ENCODE measurements around the gene KRTAP17-1.
"Not testable (repeated sequence)": the region's sequence is repeated elsewhere in the genome, so short reads cannot be mapped to it uniquely, and the experiment has no call there.

The KRTAP17-1 gene

DNA sequence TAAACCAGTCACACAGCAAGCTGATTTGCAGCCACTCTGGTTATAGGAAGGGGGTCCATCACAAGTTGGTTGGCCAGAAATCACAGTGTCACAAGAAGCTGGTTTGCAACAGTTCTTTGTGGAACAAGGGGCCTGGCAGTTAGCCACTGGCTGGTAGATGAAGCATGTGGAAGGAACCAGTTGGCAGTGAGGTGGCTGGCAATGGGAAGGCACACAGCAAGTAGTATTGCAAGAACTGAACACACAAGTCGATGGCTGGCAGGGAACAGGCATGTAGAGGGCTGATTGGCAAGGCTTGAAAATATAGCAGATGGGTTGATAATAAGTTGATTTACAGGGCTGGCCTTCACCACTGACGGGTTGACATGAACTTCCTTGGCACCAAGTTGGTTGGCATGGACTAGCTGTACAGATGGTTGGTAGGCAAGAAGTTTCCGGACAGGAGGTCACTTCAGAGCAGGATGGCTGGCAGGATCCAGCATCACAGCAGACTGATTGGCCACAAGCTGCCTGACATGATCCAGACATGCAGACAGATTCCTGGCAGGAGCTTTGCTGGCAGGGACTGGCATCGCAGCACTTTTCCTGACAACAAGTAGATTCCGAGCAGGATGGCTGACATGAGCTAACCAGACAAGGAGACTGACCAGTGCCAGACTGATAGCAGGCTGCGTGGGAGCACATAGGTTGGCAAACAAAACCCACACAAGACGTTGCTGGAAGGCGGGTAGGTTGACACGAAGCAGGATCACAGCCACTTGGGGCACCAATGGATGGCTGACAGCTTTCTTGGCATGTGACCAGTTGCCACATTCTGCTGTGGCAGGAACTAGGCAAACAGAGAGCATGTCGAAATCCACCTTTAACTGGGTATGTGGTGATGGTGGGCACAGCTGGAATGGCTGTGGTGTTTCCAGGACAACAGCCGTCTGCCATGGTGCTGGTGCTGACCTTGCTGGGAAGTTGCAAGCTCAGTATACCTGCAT lies 13.3 kb downstream of the KRTAP17-1 start, which contains the start of gene KRTAP29-1:
KRTAP29-1 (minus strand) TSS at position 936 of the 986 bp plus-strand sequence; CDS start at position 936, 0 bp downstream.
- DNase-seq, result no peak

DNA sequence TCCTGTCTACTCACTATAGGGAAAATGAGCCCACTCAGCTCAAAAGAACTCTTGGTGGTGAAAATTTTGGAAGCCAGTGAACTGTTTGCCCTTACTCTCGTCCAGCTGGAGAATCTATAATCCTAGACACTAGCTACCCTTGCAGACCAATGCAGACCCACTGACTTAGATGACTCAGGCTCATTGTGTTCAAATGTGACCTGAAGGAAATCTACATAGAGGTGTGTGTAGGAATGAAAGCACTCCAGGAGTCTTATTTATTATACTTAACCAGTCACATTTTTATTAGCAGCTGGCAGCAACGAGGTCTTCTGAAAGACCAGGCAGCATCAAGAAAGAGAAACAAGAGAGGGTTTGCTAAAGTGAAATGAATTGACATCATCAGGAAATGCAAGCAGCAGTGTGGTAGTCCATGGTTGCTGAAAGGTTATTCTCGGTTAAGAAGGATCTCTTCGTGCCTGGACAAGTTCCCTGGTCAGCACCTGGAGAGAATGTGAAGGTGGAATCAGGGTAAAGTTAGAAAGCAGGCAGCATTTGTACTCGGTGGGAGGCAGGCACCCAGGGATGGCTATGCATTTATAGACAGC lies 14.2 kb downstream of the KRTAP17-1 start:
- peak; percentile 74 for DNase-seq

DNA sequence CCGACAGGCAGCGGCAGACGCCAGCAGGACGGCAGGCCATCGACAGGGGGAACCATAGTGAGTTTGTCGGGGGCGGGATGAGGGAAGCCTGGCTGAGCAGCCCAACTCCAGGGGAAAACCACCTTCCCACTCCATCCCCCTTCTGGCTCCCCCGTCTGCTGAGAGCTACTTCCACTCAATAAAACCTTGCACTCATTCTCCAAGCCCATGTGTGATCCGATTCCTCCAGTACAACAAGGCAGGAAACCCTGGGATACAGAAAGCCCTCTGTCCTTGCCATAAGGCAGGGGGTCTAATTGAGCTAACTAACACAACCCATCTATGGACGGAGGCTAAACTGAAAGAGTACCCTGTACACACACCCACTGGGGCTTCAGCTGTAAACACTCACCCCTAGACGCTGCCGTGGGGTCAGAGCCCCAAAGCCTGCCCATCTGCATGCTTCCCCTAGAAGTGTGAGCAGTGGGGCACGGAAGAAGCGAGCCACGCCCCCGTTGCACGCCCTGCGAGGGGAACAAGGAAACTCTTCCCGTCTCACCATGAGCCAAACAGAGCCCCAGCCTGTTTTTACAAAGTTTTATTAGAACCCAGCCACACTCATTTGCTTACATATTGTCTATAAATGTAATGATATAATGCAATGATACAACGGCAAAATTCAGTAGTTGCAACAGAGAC lies 16.9 kb downstream of the KRTAP17-1 start:
- DNase-seq, result no peak

DNA sequence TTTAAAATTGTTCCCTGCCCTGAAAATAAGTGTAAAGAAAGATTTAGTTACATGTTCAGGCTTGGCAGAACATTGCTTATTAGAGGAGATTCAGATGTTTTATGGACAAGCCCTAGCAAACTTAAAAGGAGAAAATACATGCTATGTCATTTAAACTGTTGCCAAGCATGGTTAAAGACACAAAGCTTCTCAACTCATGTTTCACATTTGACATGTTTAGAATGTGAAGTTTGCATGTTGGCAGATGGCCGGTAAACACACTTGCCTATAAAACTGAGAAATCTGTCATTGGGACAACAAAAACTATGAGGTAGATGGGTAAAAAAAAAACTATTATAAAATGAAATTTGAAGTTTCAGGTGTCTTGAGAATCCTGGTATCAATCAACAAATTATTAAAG lies 18.7 kb downstream of the KRTAP17-1 start:
- no peak for DNase-seq

DNA sequence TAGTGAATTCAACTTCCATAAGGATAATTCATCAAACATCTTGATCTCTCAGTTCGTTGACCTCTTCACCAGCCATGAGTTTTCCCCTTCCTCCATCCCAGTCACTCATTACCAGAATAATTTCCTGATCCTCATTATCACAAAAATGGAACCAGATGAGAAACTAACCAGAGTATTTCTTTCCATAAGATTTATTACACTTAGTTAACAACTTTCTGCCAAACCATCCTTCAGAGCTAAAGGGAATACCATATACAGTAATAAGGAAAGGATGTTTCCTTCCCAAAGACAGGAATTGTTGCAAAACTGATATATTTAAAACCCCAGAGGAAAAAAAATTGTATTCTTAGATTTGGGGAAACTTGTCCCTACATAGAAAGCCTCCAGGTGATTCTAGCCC lies 21.5 kb downstream of the KRTAP17-1 start:
- no peak for DNase-seq

DNA sequence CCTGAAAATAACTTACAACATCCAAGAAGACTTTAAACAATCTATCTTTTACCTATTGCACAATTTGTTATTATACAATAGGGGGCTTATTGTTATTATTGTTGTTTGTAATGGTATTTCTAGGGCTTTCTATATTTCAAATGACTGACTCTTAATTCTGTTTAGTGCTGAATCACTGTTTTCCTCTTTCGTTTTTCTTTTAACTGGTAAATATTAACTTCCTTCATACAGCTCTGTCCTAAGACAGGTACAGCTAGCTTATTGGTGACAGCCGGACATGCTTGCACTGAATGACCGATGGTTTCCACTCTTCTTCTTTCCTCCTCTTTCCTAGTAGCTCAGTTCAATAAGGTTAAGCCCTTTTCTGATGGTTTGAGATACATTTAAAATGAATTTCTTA lies 28.5 kb downstream of the KRTAP17-1 start:
- DNase-seq, result no peak

DNA sequence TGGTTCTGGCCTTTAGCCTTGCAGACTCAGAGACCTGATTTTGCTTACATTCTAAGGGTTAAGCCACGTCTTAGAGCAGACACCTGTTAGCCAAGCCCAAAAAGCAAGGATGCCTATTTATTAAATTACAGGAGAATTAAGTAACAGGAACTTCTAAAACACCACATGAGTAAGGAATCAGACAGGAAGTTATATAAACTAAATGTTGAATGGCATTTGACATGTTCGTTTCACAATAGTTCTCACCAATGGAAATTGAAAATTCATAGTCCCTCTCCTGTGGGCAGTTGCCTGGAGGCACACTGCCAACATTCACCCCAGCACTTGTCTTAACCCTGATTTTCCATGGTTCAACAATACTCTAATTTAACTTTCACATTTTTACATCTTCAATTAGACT lies 31.0 kb downstream of the KRTAP17-1 start:
- DNase-seq, result no peak

DNA sequence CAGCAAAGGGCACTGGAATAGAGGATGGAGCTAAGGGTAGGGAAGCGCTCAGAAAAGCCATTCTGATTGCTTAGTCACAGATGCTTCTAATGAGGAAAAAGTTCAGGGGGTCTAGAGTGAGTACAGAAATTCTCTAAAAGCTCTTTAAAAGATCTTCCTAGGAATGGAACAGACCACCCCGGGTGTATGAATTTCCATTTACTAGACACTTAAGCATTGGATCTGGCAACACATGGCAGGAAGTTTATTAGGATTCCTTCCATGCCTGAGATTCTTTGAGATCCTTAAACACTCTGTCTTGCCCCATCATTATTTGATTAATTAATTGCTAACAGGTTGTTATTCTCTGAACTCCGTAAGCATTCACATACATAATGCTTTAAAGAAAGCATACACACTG lies 31.5 kb downstream of the KRTAP17-1 start:
- DNase-seq, result no peak

DNA sequence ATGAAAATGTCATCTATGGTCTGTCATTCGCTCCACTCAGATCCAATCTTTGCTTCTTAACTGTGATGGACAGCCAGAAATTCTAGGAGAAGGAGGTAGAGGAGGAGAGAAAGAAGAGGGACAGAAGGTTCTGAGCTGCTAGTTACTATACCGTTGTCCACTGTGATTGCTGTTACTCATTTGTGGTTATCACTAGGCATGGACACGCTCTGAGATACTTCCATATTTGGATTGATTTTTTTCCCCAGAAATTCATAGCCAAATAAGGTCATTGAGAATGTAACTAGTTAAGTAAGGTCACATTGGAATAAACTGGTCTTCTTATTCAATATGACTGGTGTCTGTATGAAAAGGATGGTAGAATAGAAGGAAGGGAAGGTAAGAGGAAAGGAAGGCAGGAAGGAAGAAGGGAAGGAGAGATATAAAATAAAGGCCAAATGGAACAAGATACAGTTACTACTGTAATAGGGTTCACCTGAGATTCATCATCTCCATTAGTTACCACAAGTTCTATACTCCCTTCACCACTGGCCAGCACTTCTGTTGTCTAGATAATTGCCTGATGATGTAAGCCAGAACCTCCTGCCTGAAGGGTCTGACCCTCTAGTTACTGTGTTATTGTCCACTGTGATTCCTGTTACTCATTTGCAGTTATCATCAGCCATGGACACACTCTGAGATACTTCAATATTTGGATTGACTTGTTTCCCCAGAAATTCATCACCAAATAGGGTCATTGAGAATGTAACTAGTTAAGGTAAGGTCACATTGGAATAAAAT lies 37.1 kb downstream of the KRTAP17-1 start:
- DNase-seq, result no peak

DNA sequence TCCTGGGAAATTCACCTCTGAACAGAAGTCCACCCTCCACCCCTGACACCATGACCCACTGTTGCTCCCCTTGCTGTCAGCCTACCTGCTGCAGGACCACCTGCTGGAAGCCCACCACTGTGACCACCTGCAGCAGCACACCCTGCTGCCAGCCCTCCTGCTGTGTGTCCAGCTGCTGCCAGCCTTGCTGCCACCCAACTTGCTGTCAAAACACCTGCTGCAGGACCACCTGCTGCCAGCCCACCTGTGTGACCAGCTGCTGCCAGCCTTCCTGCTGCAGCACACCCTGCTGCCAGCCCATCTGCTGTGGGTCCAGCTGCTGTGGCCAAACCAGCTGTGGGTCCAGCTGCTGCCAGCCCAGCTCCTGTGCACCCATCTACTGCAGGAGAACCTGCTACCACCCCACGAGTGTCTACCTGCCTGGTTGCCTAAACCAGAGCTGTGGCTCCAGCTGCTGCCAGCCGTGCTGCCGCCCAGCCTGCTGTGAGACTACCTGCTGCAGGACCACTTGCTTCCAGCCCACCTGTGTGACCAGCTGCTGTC lies 39.8 kb downstream of the KRTAP17-1 start, which contains the start of gene KRTAP9-7:
KRTAP9-7 (plus strand) TSS at position 51 of the 543 bp plus-strand sequence; CDS start at position 51, 0 bp downstream.
- DNase-seq, result not testable (repeated sequence)

DNA sequence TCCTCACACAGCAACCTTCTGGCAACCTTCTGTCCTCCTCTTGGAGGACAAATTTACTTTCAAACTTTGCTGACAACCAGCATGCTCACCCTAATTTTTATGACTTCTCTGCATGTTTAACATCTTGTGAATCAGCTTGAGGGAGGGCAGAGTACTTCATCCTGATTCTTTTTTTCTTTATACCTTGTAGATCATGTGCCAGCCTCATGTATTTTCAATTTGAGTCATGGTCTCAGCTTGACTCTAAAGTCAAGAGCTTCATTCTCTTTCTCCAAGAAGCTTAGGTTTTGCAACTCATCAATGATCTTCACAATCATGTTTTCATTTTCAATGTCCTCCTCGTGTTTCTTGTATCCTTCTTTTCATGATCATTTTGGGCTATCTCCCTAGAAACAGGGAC lies 43.7 kb downstream of the KRTAP17-1 start:
- no peak for DNase-seq

DNA sequence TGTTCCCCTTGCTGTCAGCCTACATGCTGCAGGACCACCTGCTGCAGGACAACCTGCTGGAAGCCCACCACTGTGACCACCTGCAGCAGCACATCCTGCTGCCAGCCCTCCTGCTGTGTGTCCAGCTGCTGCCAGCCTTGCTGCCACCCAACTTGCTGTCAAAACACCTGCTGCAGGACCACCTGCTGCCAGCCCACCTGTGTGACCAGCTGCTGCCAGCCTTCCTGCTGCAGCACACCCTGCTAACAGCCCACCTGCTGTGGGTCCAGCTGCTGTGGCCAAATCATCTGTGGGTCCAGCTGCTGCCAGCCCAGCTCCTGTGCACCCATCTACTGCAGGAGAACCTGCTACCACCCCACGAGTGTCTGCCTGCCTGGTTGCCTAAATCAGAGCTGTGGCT lies 44.2 kb downstream of the KRTAP17-1 start:
- DNase-seq, result not testable (repeated sequence)

DNA sequence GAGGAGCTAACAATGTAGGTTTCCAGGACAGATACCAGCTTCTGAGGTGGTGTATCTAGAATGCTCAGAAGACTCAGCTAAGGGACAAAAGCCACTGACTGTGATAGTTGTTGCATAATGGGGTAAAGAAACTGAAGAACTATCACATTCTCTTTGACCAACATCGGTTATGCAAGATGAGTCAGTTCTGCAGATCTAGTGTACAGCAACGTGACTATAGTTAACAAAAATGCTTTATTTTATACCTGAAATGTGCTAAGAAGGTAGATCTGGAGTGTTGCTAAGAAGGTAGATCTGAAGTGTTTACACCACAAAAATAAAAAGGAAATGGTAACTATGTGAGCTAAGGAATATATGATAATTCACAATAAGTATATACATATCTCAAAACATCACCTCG lies 47.8 kb downstream of the KRTAP17-1 start:
- no peak for DNase-seq

DNA sequence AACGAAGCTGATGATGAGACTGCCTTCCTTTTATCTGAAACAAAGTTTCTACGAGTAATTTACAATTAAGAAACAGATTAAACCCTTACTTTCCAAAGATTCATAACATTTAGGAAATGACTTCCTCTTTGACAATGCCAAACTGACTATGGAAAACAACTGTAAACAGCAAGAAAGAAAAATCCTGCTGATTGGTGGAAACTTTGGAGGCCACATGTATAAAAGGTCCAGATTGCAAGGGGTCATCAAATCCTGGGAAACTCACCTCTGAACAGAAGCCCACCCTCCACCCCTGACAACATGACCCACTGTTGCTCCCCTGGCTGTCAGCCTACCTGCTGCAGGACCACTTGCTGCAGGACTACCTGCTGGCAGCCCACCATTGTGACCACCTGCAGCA lies 50.4 kb downstream of the KRTAP17-1 start, which contains the start of gene KRTAP9-6:
KRTAP9-6 (plus strand) TSS at position 301 of the 400 bp plus-strand sequence; CDS start at position 301, 0 bp downstream.
- DNase-seq, result no peak
